ENCODE measurements around the gene C19orf38. TPM values are rescaled to one million over a fixed set of nuclear protein-coding genes. Genes with fewer than 3 reads are reported as not detected.
A peak's percentile ranks its signal among the peaks of the same experiment; 100 is the strongest.
"Not testable (repeated sequence)": the region's sequence is repeated elsewhere in the genome, so short reads cannot be mapped to it uniquely, and the experiment has no call there.

Gene C19orf38
- total and polyA plus RNA-seq, 12 donors = 0.27 to 4.0 (median 0.64) TPM; not detected in 1

DNA sequence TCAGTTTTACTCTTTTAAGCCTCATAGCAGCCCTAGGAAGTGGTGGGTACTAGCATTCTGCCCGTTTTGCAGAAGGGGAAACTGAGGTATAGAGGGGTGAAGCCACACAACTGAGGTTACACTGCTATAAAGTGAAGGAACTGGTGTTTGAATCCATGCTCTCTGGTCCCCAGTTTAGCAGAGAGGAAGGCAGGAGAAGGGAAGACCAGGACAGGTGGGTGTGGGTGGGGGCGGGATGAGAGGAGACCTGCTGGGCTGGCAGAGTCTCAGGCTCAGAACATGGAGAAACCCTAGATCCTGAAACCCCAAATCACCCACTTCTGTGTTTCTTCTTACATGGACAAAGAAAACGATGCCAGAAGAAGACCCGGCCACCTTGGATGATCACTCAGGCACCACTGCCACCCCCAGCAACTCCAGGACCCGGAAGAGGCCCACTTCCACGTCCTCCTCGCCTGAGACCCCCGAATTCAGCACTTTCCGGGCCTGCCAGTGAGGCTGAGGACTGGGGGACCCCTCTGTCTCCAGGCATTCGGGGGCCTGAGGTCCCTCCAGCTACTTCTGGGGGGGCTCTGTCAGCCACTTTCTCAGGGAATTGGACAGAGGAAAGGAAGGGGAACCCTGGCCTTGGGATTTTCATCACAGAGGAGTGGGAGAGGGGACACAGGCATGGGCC lies 20.8 kb downstream of the C19orf38 start:
- ATAC-seq (no peak), DNase-seq (no peak)
- TF ChIP-seq, protein P1, sequence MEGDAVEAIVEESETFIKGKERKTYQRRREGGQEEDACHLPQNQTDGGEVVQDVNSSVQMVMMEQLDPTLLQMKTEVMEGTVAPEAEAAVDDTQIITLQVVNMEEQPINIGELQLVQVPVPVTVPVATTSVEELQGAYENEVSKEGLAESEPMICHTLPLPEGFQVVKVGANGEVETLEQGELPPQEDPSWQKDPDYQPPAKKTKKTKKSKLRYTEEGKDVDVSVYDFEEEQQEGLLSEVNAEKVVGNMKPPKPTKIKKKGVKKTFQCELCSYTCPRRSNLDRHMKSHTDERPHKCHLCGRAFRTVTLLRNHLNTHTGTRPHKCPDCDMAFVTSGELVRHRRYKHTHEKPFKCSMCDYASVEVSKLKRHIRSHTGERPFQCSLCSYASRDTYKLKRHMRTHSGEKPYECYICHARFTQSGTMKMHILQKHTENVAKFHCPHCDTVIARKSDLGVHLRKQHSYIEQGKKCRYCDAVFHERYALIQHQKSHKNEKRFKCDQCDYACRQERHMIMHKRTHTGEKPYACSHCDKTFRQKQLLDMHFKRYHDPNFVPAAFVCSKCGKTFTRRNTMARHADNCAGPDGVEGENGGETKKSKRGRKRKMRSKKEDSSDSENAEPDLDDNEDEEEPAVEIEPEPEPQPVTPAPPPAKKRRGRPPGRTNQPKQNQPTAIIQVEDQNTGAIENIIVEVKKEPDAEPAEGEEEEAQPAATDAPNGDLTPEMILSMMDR (IDR thresholded peaks at IDR 0.05) = no peak
- Histone ChIP-seq H3K36me3 (no peaks in the 10 kb centered on the region), H3K4me3 (no peak overlapping the region), H3K4me1 (peaks cover 5 to 43% (median 16%) of the 10 kb centered on the region in 9 donors), H3K27ac (no peak overlapping the region), H3K27me3 (no peaks in the 10 kb centered on the region), H3K9me3 (no peaks in the 10 kb centered on the region)
- intact Hi-C loops (cut with DNase I) = loop anchor here in 4 of 10 donors (5.0 to 10.0 kb wide), 4 partner anchors 94 to 154 kb away; partner anchors contain the start of gene DNM2 (in 2 of the 4)
- WGBS, 2 donors = 90 to 93% methylated on average over 10 of the region's 10 CpGs

DNA sequence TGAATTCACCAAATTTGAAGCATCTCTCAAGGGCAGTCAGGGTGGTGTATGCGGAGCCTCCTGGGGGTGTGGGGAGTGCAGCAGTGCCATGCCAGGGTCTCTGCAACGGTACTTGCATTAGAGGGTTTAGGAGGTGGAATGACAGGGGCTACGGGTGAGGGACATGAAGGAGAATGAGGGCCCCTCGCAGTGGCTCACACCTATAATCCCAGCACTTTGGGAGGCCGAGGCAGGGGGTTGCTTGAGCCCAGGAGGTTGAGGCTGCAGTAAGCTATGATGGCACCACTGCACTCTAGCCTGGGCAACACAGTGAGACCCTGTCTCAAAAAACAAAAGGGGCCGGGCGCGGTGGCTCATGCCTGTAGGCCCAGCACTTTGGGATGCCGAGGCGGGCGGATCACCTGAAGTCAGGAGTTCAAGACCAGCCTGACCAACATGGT lies 21.7 kb downstream of the C19orf38 start:
- H3K27me3 ChIP-seq, DNase-seq, H3K9me3 ChIP-seq, H3K36me3 ChIP-seq, ATAC-seq: not testable (repeated sequence)
- 91 to 95% methylated on average over 11 of the region's 11 CpGs for WGBS, 2 donors
- Histone ChIP-seq H3K4me3 (peak overlapping the region in 2 of 10 donors; percentile 54 to 62), H3K27ac (peak overlapping the region in 2 of 10 donors; percentile 71 to 85), H3K4me1 (peaks cover 5 to 44% (median 18%) of the 10 kb centered on the region in 9 donors)
- intact Hi-C loops (cut with DNase I) = loop anchor here in 8 of 10 donors (5.0 to 10.0 kb wide), 6 partner anchors 55 to 155 kb away; partner anchors contain the start of genes TIMM29 (in 5 of the 8), YIPF2 (in 5 of the 8) and DNM2 (in 2 of the 8)

DNA sequence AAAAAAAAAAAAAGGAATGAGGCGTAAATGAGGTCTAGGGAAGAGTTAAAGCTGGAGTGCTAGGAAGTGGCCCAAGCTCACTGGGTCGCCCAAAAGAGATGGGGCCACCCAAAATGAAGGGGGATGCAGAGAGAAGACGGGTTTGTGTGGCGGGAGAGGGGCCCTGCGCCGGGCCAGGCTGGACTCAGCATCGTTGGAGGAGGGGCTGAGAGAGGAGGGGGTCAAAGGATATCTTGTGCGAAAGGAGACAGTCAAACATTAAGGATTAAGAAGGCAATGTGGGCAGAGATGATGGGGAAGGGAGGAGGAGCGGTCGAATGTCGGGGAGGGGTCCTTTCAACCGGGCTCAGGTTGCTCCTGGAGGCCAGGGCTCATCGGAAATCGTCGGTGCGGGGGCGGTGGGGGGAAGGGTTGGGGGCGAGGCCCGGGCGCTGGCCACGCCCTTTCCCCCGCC lies 22.3 kb downstream of the C19orf38 start:
- ATAC-seq (peak in 1 of 8 donors; percentile 6), DNase-seq (no peak)
- TF ChIP-seq, protein P1 (IDR thresholded peaks at IDR 0.05) = no peak

DNA sequence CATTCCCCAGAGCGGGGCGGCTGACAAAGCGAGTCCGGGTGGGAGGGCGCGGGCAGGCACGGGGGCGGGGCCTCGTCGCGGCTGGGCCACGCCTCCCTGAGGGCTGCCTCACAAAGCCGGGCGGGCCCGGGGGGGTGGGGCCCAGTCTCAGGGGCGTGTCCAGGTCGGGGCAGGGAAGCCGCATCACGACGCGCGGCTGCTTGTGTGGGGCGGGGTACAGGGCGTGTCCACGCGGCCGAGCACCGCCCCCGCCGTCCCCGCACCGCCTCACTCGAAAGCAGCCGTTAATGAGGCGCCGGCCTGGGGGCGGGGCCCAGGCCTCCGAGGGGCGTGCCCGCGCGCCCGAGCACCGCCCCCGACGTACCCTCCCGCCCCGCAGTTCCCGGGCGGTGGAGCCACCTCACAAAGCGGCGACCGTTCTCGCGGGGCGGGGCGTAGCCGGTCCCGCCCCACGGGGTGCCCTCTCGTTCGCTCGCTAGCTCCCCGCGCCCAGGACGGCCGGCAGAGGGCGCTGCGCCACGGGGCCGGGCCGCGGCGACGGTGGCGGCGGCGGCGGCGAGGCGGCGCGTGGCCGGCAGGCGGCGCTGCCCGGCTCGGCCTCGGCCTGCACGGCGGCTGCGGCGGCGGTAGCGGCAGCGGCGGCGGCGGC lies 22.9 kb downstream of the C19orf38 start, which contains the start of gene CARM1:
Gene CARM1 (plus strand): TSS at position 599 of the 649 bp plus-strand sequence. CDS start 150 bp downstream, outside the sequence.
- WGBS, 2 donors = 0 to 1% methylated on average over 59 to 89 of the region's 99 CpGs
- TF ChIP-seq, protein P1 (IDR thresholded peaks at IDR 0.05) = peak; percentile 40 to 88 (median 68)
- peak; percentile 99 to 100 for DNase-seq
- Histone ChIP-seq H3K4me3 (peak within 1 kb of the TSS; percentile 55 to 99 (median 70)), H3K36me3 (peaks cover 0 to 4% (median 0%) of the 10 kb centered on the region in 9 donors), H3K27ac (peak within 1 kb of the TSS; percentile 64 to 90 (median 80)), H3K27me3 (no peaks in the 10 kb centered on the region), H3K4me1 (peaks cover 5 to 55% (median 21%) of the 10 kb centered on the region in 9 donors), H3K9me3 (no peaks in the 10 kb centered on the region)
- intact Hi-C loops (cut with DNase I) = loop anchor here in 5 of 10 donors (5.0 to 10.0 kb wide), 2 partner anchors 54 to 56 kb away; partner anchors contain the start of genes TIMM29 (in 5 of the 5) and YIPF2 (in 5 of the 5)
- peak; percentile 95 to 97 (median 96) for ATAC-seq

More for the DNA sequence above, 22.3 kb downstream of the C19orf38 start:
- no peaks in the 10 kb centered on the region for H3K9me3 ChIP-seq
- peak overlapping the region in 9 of 10 donors; percentile 27 to 62 (median 51) for H3K4me3 ChIP-seq
- WGBS, 2 donors = 3 to 6% methylated on average over 15 to 21 of the region's 22 CpGs
- peaks cover 5 to 50% (median 18%) of the 10 kb centered on the region in 9 donors for H3K4me1 ChIP-seq
- H3K27me3 ChIP-seq = no peaks in the 10 kb centered on the region
- H3K36me3 ChIP-seq = peaks cover 0 to 4% (median 0%) of the 10 kb centered on the region in 9 donors
- H3K27ac ChIP-seq = peak overlapping the region in 9 of 10 donors; percentile 44 to 85 (median 72)
- intact Hi-C loops (cut with DNase I) = loop anchor here in 5 of 10 donors (5.0 to 10.0 kb wide), 2 partner anchors 54 to 57 kb away; partner anchors contain the start of genes TIMM29 (in 5 of the 5) and YIPF2 (in 5 of the 5)
